HepG2 (cell line): Measurements from ENCODE around the gene FRMD4A.

ENCODE experiments used
- ARNTL ChIP-seq: sonication (generic); formaldehyde crosslinking; IDR thresholded peaks from 2 replicates; pipeline ENCODE4 v1.4.0; 2020; ENCODE audit warnings: mild to moderate bottlenecking, missing genetic modification reagents
- CHCHD3 ChIP-seq: sonication (generic); formaldehyde crosslinking; IDR thresholded peaks from 2 replicates; pipeline ENCODE4 v1.8.0; 2022; ENCODE audit warnings: mild to moderate bottlenecking, missing genetic modification reagents, moderate library complexity
- GLMP ChIP-seq: sonication (generic); formaldehyde crosslinking; IDR thresholded peaks from 2 replicates; pipeline ENCODE4 v1.9.0; 2021; ENCODE audit warnings: missing genetic modification reagents, mild to moderate bottlenecking, borderline replicate concordance
- JARID2 ChIP-seq: sonication (generic); formaldehyde crosslinking; IDR thresholded peaks from 2 replicates; pipeline ENCODE4 v1.8.1; 2023; ENCODE audit warnings: missing genetic modification reagents, inconsistent platforms; ENCODE audit not compliant: insufficient replicate concordance
- RFX3 ChIP-seq: IDR thresholded peaks from 2 replicates; pipeline ENCODE4 v1.6.1; 2016; ENCODE audit warnings: missing biosample characterization, missing genetic modification reagents
- TF ChIP-seq, protein P1 (sequence below): sonication (generic); formaldehyde crosslinking; IDR thresholded peaks from 2 replicates; pipeline ENCODE4 v1.4.0; 2020; ENCODE audit warnings: missing genetic modification reagents, borderline replicate concordance
- TF ChIP-seq, protein P2 (sequence below), 2 experiments: IDR thresholded peaks; 2 replicates each; pipeline ENCODE4 v1.6.1; 2011 to 2012; ENCODE audit warnings: low read length in 2 of 2, borderline replicate concordance in 1 of 2, low read depth in 1 of 2, mild to moderate bottlenecking in 1 of 2, moderate library complexity in 1 of 2

GRCh38 chr10:14093730-14094484 is 236.8 kb downstream of the FRMD4A start:
- TF ChIP-seq, protein P1, sequence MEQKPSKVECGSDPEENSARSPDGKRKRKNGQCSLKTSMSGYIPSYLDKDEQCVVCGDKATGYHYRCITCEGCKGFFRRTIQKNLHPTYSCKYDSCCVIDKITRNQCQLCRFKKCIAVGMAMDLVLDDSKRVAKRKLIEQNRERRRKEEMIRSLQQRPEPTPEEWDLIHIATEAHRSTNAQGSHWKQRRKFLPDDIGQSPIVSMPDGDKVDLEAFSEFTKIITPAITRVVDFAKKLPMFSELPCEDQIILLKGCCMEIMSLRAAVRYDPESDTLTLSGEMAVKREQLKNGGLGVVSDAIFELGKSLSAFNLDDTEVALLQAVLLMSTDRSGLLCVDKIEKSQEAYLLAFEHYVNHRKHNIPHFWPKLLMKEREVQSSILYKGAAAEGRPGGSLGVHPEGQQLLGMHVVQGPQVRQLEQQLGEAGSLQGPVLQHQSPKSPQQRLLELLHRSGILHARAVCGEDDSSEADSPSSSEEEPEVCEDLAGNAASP, result no peak
- TF ChIP-seq JARID2 (CRISPR knock-in tag) (no peak), ARNTL (CRISPR knock-in tag) (no peak), RFX3 (CRISPR knock-in tag) (no peak), GLMP (CRISPR knock-in tag) (no peak), CHCHD3 (CRISPR knock-in tag) (no peak)
- TF ChIP-seq, protein P2, sequence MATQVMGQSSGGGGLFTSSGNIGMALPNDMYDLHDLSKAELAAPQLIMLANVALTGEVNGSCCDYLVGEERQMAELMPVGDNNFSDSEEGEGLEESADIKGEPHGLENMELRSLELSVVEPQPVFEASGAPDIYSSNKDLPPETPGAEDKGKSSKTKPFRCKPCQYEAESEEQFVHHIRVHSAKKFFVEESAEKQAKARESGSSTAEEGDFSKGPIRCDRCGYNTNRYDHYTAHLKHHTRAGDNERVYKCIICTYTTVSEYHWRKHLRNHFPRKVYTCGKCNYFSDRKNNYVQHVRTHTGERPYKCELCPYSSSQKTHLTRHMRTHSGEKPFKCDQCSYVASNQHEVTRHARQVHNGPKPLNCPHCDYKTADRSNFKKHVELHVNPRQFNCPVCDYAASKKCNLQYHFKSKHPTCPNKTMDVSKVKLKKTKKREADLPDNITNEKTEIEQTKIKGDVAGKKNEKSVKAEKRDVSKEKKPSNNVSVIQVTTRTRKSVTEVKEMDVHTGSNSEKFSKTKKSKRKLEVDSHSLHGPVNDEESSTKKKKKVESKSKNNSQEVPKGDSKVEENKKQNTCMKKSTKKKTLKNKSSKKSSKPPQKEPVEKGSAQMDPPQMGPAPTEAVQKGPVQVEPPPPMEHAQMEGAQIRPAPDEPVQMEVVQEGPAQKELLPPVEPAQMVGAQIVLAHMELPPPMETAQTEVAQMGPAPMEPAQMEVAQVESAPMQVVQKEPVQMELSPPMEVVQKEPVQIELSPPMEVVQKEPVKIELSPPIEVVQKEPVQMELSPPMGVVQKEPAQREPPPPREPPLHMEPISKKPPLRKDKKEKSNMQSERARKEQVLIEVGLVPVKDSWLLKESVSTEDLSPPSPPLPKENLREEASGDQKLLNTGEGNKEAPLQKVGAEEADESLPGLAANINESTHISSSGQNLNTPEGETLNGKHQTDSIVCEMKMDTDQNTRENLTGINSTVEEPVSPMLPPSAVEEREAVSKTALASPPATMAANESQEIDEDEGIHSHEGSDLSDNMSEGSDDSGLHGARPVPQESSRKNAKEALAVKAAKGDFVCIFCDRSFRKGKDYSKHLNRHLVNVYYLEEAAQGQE (IDR thresholded peaks at IDR 0.05; ENCODE audit: borderline replicate concordance in 1 of 2, low read depth in 1 of 2, low read length in 2 of 2), result no peak
